NCI-H1694 (cell line): ENCODE measurements around the gene SYNE2.

Experiments used
- DNase-seq: peaks from one replicate; lab custom pipeline; 2025; lab: John Stamatoyannopoulos, UW

SYNE2 gene

GRCh38 chr14:63875311-63875710, 22.5 kb downstream of the SYNE2 start:
- DNase-seq, result no peak

- DNase-seq, result no peak
Observed at GRCh38 chr14:63877550-63877939, 24.7 kb downstream of the SYNE2 start.

GRCh38 chr14:63878052-63878451, 25.2 kb downstream of the SYNE2 start:
- DNase-seq, result no peak

- no peak for DNase-seq
Observed at GRCh38 chr14:63878792-63879191, 26.0 kb downstream of the SYNE2 start.

- no peak for DNase-seq
Observed at GRCh38 chr14:63881926-63882325, 29.1 kb downstream of the SYNE2 start.

GRCh38 chr14:63887899-63888298, 35.1 kb downstream of the SYNE2 start:
- no peak for DNase-seq

GRCh38 chr14:63890553-63890952, 37.7 kb downstream of the SYNE2 start:
- DNase-seq, result no peak

GRCh38 chr14:63891148-63891975, 38.6 kb downstream of the SYNE2 start:
- peak; percentile 69 for DNase-seq

- no peak for DNase-seq
Observed at GRCh38 chr14:63892265-63892664, 39.5 kb downstream of the SYNE2 start.

- no peak for DNase-seq
Observed at GRCh38 chr14:63893701-63894458, 41.1 kb downstream of the SYNE2 start.

- no peak for DNase-seq
Observed at GRCh38 chr14:63895510-63895909, 42.7 kb downstream of the SYNE2 start.

GRCh38 chr14:63896278-63896720, 43.5 kb downstream of the SYNE2 start:
- DNase-seq, result no peak

GRCh38 chr14:63897721-63898163, 44.9 kb downstream of the SYNE2 start:
- no peak for DNase-seq

GRCh38 chr14:63899953-63900352, 47.1 kb downstream of the SYNE2 start:
- no peak for DNase-seq

GRCh38 chr14:63901434-63902085, 48.8 kb downstream of the SYNE2 start:
- no peak for DNase-seq

GRCh38 chr14:63902375-63902976, 49.7 kb downstream of the SYNE2 start:
- no peak for DNase-seq

- DNase-seq, result no peak
Observed at GRCh38 chr14:63904724-63905123, 51.9 kb downstream of the SYNE2 start.

GRCh38 chr14:63905370-63905769, 52.6 kb downstream of the SYNE2 start:
- DNase-seq, result no peak

GRCh38 chr14:63908667-63909264, 56.0 kb downstream of the SYNE2 start:
- DNase-seq, result no peak

- DNase-seq, result no peak
Observed at GRCh38 chr14:63909984-63910383, 57.2 kb downstream of the SYNE2 start.

- no peak for DNase-seq
Observed at GRCh38 chr14:63910583-63911363, 58.0 kb downstream of the SYNE2 start.
